ENCODE results near the gene PNMA8B. TPM values are rescaled to one million over a fixed set of nuclear protein-coding genes. Genes with fewer than 3 reads are reported as not detected.
A peak's percentile ranks its signal among the peaks of the same experiment; 100 is the strongest.

The PNMA8B gene
- total RNA-seq, 1 donor from 2014 or later, result 1.9 TPM

DNA sequence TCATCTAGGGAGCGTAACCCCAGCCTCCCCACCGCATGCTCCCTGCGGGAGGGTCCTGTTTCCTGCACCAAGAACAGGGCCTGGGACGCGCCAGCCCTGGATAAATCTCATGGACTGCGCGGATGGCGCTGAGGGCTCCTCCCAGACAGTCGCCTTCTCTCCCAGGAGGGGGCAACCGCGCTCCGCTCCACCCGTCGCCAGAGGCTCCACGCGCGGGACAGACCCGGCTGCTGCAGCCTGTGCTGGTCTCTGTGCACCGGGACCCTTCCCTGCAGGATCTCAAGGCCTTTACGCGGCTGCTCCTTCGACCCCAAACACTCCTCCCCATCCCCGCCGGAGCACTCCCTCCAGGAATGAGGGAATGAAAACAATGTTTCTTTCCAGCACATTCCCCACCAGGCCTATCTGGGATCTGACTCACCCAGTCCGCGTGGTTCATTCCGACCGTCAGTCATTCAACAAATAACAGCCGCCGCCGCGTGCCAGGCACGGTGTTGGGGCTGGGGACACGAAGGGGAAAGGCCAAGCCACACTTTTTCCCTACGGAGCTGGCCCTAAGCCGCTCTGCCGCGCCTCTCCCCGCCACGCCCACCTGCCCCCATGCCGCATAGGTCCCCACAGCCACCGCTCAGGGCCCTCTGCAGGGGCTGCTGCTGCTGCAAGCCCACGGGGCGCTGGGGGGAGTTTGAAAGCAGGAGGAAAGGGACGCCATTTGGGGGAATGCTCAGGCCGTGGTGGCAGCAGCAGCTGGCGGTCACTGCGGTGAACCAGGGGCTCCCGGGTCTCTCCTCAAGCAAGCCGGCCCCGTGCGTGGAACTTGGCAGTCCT is 6.0 kb downstream of the PNMA8B start:
- peaks cover 10% of the 10 kb centered on the region for H3K4me1 Mint-ChIP-seq (ENCODE audit: low read depth, unreplicated experiment)
- peak overlapping the region; percentile 62 for H3K4me3 Mint-ChIP-seq (ENCODE audit: unreplicated experiment)
- Histone ChIP-seq H3K27ac (ENCODE audit: low read depth, low read length) (no peak overlapping the region), H3K4me3 (ENCODE audit: insufficient read depth, low read depth, low read length) (no peak overlapping the region), H3K4me1 (ENCODE audit: insufficient read depth, low read length) (peaks cover 18% of the 10 kb centered on the region), H4K20me1 (ENCODE audit: insufficient read depth, low read length) (no peaks in the 10 kb centered on the region), H3K36me3 (ENCODE audit: insufficient read depth, low read length) (no peaks in the 10 kb centered on the region), H3K27me3 (ENCODE audit: insufficient read depth, low read length) (peaks cover 33% of the 10 kb centered on the region), H2AFZ (ENCODE audit: low read depth, low read length) (peak overlapping the region; percentile 65), H3K9me3 (ENCODE audit: insufficient read depth, low read depth, low read length) (peaks cover 6% of the 10 kb centered on the region), H3K79me2 (ENCODE audit: insufficient read depth, low read length) (no peaks in the 10 kb centered on the region), H3K4me2 (ENCODE audit: low read length) (peak overlapping the region; percentile 68), H3K9ac (ENCODE audit: low read length) (no peak overlapping the region)
- H3K9me3 Mint-ChIP-seq (ENCODE audit: unreplicated experiment), result no peaks in the 10 kb centered on the region
- no peaks in the 10 kb centered on the region for H3K36me3 Mint-ChIP-seq (ENCODE audit: low read depth, unreplicated experiment)
- DNase-seq (ENCODE audit: low read depth) (peak; percentile 76), FAIRE-seq (no peak)
- H3K27ac Mint-ChIP-seq (ENCODE audit: unreplicated experiment), result no peak overlapping the region
- no peak for TF ChIP-seq EZH2 (IDR thresholded peaks at IDR 0.05; ENCODE audit: insufficient read depth, low read length)
- TF ChIP-seq, protein P1, sequence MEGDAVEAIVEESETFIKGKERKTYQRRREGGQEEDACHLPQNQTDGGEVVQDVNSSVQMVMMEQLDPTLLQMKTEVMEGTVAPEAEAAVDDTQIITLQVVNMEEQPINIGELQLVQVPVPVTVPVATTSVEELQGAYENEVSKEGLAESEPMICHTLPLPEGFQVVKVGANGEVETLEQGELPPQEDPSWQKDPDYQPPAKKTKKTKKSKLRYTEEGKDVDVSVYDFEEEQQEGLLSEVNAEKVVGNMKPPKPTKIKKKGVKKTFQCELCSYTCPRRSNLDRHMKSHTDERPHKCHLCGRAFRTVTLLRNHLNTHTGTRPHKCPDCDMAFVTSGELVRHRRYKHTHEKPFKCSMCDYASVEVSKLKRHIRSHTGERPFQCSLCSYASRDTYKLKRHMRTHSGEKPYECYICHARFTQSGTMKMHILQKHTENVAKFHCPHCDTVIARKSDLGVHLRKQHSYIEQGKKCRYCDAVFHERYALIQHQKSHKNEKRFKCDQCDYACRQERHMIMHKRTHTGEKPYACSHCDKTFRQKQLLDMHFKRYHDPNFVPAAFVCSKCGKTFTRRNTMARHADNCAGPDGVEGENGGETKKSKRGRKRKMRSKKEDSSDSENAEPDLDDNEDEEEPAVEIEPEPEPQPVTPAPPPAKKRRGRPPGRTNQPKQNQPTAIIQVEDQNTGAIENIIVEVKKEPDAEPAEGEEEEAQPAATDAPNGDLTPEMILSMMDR (IDR thresholded peaks at IDR 0.05; ENCODE audit: insufficient read depth, low read depth, low read length), result no peak
- H3K27me3 Mint-ChIP-seq (ENCODE audit: low read depth, unreplicated experiment), result peaks cover 39% of the 10 kb centered on the region

DNA sequence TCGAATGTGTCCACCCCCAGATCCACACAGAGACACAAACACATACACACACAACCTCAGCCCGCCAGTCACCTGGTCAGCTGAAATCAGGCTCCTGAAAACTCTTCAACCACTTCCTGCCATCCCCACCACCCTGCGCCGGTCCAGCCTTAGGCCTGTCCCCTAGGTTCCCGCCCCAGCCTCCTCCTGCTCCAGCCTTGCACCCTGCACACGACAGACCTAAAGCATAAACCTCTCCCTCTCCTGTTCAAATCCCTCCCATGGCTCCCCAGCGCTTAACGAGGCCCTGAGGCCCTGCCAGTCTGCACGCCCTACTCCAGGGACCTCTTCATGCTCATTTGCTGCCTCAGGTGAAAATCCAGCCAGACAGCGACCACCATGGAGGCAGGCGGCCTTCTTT is 7.1 kb downstream of the PNMA8B start:
- Histone ChIP-seq H3K4me2 (ENCODE audit: low read length) (no peak overlapping the region), H3K36me3 (ENCODE audit: insufficient read depth, low read length) (no peaks in the 10 kb centered on the region), H3K4me1 (ENCODE audit: insufficient read depth, low read length) (peaks cover 18% of the 10 kb centered on the region)

More for the DNA sequence above, 7.1 kb downstream of the PNMA8B start:
- H3K4me1 Mint-ChIP-seq (ENCODE audit: low read depth, unreplicated experiment), result peaks cover 12% of the 10 kb centered on the region
- Histone ChIP-seq H3K27ac (ENCODE audit: low read depth, low read length) (no peak overlapping the region), H4K20me1 (ENCODE audit: insufficient read depth, low read length) (no peaks in the 10 kb centered on the region), H3K9ac (ENCODE audit: low read length) (no peak overlapping the region), H3K9me3 (ENCODE audit: insufficient read depth, low read depth, low read length) (no peaks in the 10 kb centered on the region), H3K4me3 (ENCODE audit: insufficient read depth, low read depth, low read length) (no peak overlapping the region), H3K27me3 (ENCODE audit: insufficient read depth, low read length) (peaks cover 25% of the 10 kb centered on the region), H2AFZ (ENCODE audit: low read depth, low read length) (no peak overlapping the region), H3K79me2 (ENCODE audit: insufficient read depth, low read length) (no peaks in the 10 kb centered on the region)
- H3K27me3 Mint-ChIP-seq (ENCODE audit: low read depth, unreplicated experiment), result peaks cover 35% of the 10 kb centered on the region
- TF ChIP-seq, protein P1 (IDR thresholded peaks at IDR 0.05; ENCODE audit: insufficient read depth, low read depth, low read length), result no peak
- TF ChIP-seq EZH2 (IDR thresholded peaks at IDR 0.05; ENCODE audit: insufficient read depth, low read length), result no peak
- peak overlapping the region; percentile 34 for H3K4me3 Mint-ChIP-seq (ENCODE audit: unreplicated experiment)
- peak overlapping the region; percentile 27 for H3K27ac Mint-ChIP-seq (ENCODE audit: unreplicated experiment)
- FAIRE-seq, result no peak
- H3K9me3 Mint-ChIP-seq (ENCODE audit: unreplicated experiment), result no peaks in the 10 kb centered on the region
- no peaks in the 10 kb centered on the region for H3K36me3 Mint-ChIP-seq (ENCODE audit: low read depth, unreplicated experiment)
- DNase-seq (ENCODE audit: low read depth), result no peak
